ENCODE results near the gene OR12D1.

DNA sequence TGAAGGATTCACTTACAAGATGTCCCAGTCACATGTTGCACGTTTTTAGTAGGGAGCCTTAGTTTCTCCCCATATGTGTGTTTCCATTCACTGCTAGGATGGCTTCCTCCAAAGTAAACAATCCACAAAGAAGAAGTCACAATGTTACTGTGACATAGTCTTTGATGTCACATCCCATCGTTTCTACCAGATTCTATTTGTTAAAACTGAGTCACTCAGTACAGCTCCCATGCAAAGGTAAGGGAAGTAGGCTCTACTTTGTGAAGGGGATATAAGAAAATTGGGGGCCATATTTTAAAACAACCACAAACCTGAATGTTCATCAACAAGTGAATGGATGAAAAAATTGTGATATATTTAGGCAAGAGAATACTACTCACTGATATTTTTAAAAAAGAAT is 42.2 kb downstream of the OR12D1 start, which contains the start of the genes OR11A1 and OR2H1:
- TF ChIP-seq EZH2 (IDR thresholded peaks at IDR 0.05; ENCODE audit: insufficient read depth, poor library complexity, severe bottlenecking) (no peak), EZH2phosphoT487 (IDR thresholded peaks at IDR 0.05; ENCODE audit: insufficient read depth, low read depth) (no peak)

Data from GM23248 (cell line).